Right atrium auricular region (tissue), 2 donors: ENCODE results near the gene DPYSL5. TPM values are rescaled to one million over a fixed set of nuclear protein-coding genes. Genes with fewer than 3 reads are reported as not detected.

Source experiments
- DNase-seq: peaks from one replicate; pipeline ENCODE4 v3.0.0-alpha.2; 2019; ENCODE audit warnings: low spot score
- H3K27ac ChIP-seq, 2 donors: fragments of 200-600 bp; sonication (generic); 1 replicate in 1 of 2; 2 replicates in 1 of 2; pipeline ENCODE4 v1.5.1; 2016 to 2019
- H3K27me3 ChIP-seq, 2 donors: fragments of 200-600 bp; sonication (generic); one replicate each; pipeline versions ENCODE4 v1.5.1 to v1.6.0; 2017 to 2019
- H3K36me3 ChIP-seq: fragments of 200-600 bp; sonication (generic); one replicate; pipeline ENCODE4 v1.5.1; 2016
- H3K4me1 ChIP-seq, 2 donors: fragments of 200-600 bp; sonication (generic); one replicate each; pipeline versions ENCODE4 v1.5.1 to v1.6.0; 2017 to 2019
- H3K4me3 ChIP-seq, 2 donors: fragments of 200-600 bp; sonication (generic); 1 replicate in 1 of 2; 2 replicates in 1 of 2; pipeline ENCODE4 v1.5.1; 2017 to 2019; ENCODE audit warnings: mild to moderate bottlenecking in 1 of 2, moderate library complexity in 1 of 2
- H3K9me3 ChIP-seq, 2 donors: fragments of 200-600 bp; sonication (generic); one replicate each; pipeline ENCODE4 v1.5.1; 2019
- total RNA-seq, 2 donors: library from RNA; depleted of rRNA; stranded (reverse); fragments of >200 nt; gene quantifications; one replicate each; pipeline ENCODE4 v1.1.0, GENCODE V29; 2016
- TF ChIP-seq, protein P1 (sequence below), 2 donors: fragments of 200-600 bp; sonication (generic); IDR thresholded peaks; one replicate each; pipeline ENCODE4 v1.5.1; 2019; ENCODE audit warnings: antibody characterized with exemption in 2 of 2

Gene DPYSL5
- total RNA-seq, 2 donors from 2014 or later = 0.12 TPM; not detected in 1

DNA sequence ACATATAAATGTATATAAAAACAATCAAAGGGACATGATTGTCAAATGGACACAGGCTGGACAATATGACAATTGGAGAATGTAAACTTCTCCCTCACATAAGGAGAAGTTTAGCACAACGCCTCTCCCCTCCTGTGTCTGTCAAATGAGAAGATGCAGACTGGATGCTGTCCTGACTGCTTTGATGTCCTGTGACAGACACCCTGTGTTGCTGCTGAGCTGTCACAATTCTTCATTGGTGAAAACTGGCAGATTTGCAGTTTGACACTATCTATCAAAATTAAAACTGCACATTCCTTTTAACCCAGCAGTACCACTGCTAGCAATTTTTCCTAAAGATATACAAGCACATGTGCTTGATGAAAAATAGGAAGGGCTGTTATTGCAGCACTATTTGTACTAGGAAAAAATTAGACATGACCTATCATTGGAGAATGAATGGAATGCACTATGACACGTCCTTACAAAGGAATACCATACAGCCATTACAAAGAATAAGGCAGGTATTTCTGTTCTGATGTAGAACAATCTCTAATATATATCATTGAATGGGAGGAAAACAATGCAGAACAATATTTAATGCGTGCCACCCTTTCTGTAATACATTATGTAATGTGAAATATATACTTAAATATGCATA lies 12.4 kb downstream of the DPYSL5 start:
- TF ChIP-seq, protein P1, sequence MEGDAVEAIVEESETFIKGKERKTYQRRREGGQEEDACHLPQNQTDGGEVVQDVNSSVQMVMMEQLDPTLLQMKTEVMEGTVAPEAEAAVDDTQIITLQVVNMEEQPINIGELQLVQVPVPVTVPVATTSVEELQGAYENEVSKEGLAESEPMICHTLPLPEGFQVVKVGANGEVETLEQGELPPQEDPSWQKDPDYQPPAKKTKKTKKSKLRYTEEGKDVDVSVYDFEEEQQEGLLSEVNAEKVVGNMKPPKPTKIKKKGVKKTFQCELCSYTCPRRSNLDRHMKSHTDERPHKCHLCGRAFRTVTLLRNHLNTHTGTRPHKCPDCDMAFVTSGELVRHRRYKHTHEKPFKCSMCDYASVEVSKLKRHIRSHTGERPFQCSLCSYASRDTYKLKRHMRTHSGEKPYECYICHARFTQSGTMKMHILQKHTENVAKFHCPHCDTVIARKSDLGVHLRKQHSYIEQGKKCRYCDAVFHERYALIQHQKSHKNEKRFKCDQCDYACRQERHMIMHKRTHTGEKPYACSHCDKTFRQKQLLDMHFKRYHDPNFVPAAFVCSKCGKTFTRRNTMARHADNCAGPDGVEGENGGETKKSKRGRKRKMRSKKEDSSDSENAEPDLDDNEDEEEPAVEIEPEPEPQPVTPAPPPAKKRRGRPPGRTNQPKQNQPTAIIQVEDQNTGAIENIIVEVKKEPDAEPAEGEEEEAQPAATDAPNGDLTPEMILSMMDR (IDR thresholded peaks at IDR 0.05) = no peak
- peaks cover 0 to 8% of the 10 kb centered on the region in 2 donors for H3K4me1 ChIP-seq
- H3K36me3 ChIP-seq = no peaks in the 10 kb centered on the region
- H3K27me3 ChIP-seq = no peaks in the 10 kb centered on the region
- no peak overlapping the region for H3K27ac ChIP-seq
- H3K9me3 ChIP-seq = no peaks in the 10 kb centered on the region
- H3K4me3 ChIP-seq = no peak overlapping the region
- DNase-seq = no peak

DNA sequence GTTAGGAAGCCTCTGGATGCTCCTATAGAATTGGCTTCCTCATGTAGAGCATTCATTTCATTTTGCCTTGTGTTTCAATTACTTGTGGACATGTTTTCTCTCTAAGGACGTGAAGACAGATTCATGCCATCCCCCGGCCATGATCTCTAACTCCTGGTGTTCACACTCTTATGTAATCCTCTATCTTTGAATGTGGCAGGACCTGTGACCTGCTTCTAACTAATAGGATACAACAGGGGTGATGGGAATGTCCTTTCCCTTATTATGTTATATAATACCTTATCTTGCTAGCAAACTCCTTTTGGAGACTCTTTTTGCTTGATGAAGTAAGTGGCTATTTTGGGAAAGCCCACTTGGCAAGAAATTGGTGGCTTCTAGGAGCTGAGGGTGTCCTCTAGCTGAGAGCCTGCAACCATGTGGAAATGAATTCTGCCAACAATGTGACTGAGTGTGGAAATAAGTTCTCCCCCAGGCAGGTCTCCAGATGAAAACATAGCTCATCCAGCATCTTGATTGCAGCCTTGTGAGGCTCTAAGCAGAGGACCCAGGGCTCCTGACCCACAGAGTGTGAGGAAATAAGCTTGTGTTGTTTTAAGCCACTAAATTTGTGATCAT lies 13.8 kb downstream of the DPYSL5 start:
- TF ChIP-seq, protein P1 (IDR thresholded peaks at IDR 0.05) = no peak
- H3K9me3 ChIP-seq = no peaks in the 10 kb centered on the region
- no peaks in the 10 kb centered on the region for H3K36me3 ChIP-seq
- H3K4me3 ChIP-seq = no peak overlapping the region
- DNase-seq = no peak
- no peaks in the 10 kb centered on the region for H3K27me3 ChIP-seq
- peak overlapping the region in 1 of 2 donors; percentile 12 for H3K27ac ChIP-seq
- H3K4me1 ChIP-seq = peaks cover 0 to 8% of the 10 kb centered on the region in 2 donors

DNA sequence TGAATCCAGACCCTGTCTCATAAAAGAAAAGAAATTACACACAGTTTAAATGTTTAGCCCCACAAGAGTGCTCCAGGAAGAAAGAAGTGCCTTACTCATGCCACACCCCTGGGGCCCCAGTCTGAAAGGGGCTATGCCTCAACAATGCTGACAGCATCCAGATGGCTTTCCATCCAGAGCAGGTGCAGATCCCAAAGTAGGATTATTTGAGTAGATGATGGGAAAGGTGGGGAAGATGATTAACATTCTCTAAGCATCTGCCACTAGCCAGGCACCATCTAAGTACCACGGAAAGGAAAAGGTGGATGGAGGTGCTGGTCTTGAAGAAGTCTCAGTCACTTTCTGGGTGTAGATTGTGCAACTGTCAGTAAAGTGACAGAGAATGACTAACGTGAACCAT lies 16.3 kb downstream of the DPYSL5 start:
- H3K27ac ChIP-seq = no peak overlapping the region
- DNase-seq = peak; percentile 18
- TF ChIP-seq, protein P1 (IDR thresholded peaks at IDR 0.05) = no peak
- H3K36me3 ChIP-seq = no peaks in the 10 kb centered on the region
- no peaks in the 10 kb centered on the region for H3K9me3 ChIP-seq
- H3K27me3 ChIP-seq = no peaks in the 10 kb centered on the region
- H3K4me1 ChIP-seq = peaks cover 0 to 8% of the 10 kb centered on the region in 2 donors
- no peak overlapping the region for H3K4me3 ChIP-seq

DNA sequence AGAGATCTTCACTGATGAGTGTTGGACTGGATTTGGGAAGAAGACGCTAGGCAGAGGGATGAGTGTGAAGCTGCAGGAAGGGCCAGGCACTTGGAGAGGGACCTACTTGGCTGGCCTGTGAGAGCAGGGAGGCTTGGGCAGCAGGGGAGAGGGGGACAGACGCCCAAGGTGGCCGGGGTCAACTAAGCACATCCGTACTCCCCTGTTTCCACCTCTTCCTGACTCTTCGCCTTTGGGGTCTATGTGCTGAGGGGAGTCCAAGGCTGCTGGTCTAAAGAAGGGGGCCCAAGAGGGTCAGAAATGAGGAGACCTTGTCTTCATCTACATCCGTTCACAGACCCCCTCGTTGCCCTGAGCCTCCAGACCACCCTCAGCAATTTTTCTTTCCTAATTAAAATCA lies 16.7 kb downstream of the DPYSL5 start:
- no peaks in the 10 kb centered on the region for H3K9me3 ChIP-seq
- no peak overlapping the region for H3K27ac ChIP-seq
- no peaks in the 10 kb centered on the region for H3K27me3 ChIP-seq
- H3K4me3 ChIP-seq = no peak overlapping the region
- TF ChIP-seq, protein P1 (IDR thresholded peaks at IDR 0.05) = no peak
- DNase-seq = no peak
- H3K36me3 ChIP-seq = no peaks in the 10 kb centered on the region
- peaks cover 0 to 8% of the 10 kb centered on the region in 2 donors for H3K4me1 ChIP-seq

DNA sequence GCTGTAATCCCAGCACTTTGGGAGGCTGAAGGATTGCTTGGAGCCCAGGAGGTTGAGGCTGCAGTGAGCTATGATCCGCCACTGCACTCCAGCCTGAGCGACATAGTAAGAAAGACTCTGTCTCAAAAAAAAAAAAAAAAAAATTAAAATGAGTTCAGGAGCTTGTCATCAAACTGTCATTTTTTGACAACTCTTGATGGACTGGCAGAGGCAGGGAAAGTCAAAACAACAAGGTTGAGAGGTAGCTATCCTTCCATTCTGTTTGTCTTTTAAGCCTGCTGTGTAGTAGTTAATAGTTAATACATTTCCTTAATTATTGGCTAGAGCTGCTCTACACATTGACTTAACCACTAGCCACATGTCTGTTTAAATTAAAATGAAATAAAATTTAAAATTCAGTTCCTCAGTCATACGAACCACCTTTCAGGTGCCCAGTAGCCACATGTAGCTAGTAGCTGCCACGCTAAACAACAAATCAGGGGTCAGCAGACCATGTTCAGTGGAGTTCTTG lies 22.7 kb downstream of the DPYSL5 start:
- no peaks in the 10 kb centered on the region for H3K9me3 ChIP-seq
- no peaks in the 10 kb centered on the region for H3K4me1 ChIP-seq
- H3K4me3 ChIP-seq = no peak overlapping the region
- H3K36me3 ChIP-seq = no peaks in the 10 kb centered on the region
- TF ChIP-seq, protein P1 (IDR thresholded peaks at IDR 0.05) = no peak
- DNase-seq = peak; percentile 13
- no peak overlapping the region for H3K27ac ChIP-seq
- H3K27me3 ChIP-seq = no peaks in the 10 kb centered on the region
